HL-60 (cell line): ENCODE measurements around the gene ADAMTS4.
A peak's percentile ranks its signal among the peaks of the same experiment; 100 is the strongest.

ENCODE experiments used
- DNase-seq, 2 experiments: peaks; one replicate each; pipeline ENCODE4 v3.0.0-alpha.2; 2010 to 2020; ENCODE audit warnings: low read depth in 1 of 2, low spot score in 1 of 2
- H3K27ac ChIP-seq: fragments of 250-450 bp; sonication (Bioruptor Pico); replicated peaks from 2 replicates; pipeline ENCODE4 v1.5.1; 2020; ENCODE audit warnings: mild to moderate bottlenecking, moderate library complexity
- H3K27me3 ChIP-seq: fragments of 250-450 bp; sonication (Bioruptor Pico); 2 replicates; pipeline ENCODE4 v1.5.1; 2021; ENCODE audit warnings: mild to moderate bottlenecking, moderate library complexity; ENCODE audit not compliant: insufficient read depth, poor library complexity, severe bottlenecking
- H3K4me3 ChIP-seq: replicated peaks from 2 replicates; pipeline ENCODE4 v1.5.1; 2011; ENCODE audit warnings: mild to moderate bottlenecking, control low read depth, low read length; ENCODE audit not compliant: insufficient read depth
- CTCF ChIP-seq: IDR thresholded peaks from one replicate; pipeline ENCODE4 v1.5.1; 2011; ENCODE audit warnings: low read length, control low read depth, inconsistent platforms; ENCODE audit not compliant: insufficient read depth
- GABPA ChIP-seq: IDR thresholded peaks from 2 replicates; pipeline ENCODE4 v1.6.1; 2012; ENCODE audit warnings: low read depth
- POLR2AphosphoS5 ChIP-seq: IDR thresholded peaks from 2 replicates; pipeline ENCODE4 v1.6.1; 2012; ENCODE audit warnings: low read depth
- SPI1 ChIP-seq: IDR thresholded peaks from 2 replicates; pipeline ENCODE4 v1.6.1; 2012; ENCODE audit warnings: low read depth, mild to moderate bottlenecking, borderline replicate concordance
- TF ChIP-seq, protein P1 (sequence below): IDR thresholded peaks from 2 replicates; pipeline ENCODE4 v1.6.1; 2012; ENCODE audit warnings: low read depth; ENCODE audit not compliant: insufficient replicate concordance

Gene ADAMTS4

GRCh38 chr1:161241682-161242081 is 42.8 kb upstream of the ADAMTS4 start:
- Histone ChIP-seq H3K4me3 (no peak overlapping the region), H3K27ac (no peak overlapping the region), H3K27me3 (no peaks in the 10 kb centered on the region)
- peak in 1 of 2 experiments; percentile 31 for DNase-seq
- TF ChIP-seq CTCF, result no peak
- TF ChIP-seq POLR2AphosphoS5, result no peak
- TF ChIP-seq SPI1, result peak; percentile 29; the same call in 1 of the 2 replicates

GRCh38 chr1:161238039-161238473 is 39.2 kb upstream of the ADAMTS4 start, which contains the start of gene NR1I3:
Gene NR1I3 (minus strand): TSS chr1:161238203. CDS start chr1:161236565, 1,638 bp downstream.
- DNase-seq, result no peak
- no peak for TF ChIP-seq CTCF
- TF ChIP-seq GABPA, result no peak
- TF ChIP-seq, protein P1, sequence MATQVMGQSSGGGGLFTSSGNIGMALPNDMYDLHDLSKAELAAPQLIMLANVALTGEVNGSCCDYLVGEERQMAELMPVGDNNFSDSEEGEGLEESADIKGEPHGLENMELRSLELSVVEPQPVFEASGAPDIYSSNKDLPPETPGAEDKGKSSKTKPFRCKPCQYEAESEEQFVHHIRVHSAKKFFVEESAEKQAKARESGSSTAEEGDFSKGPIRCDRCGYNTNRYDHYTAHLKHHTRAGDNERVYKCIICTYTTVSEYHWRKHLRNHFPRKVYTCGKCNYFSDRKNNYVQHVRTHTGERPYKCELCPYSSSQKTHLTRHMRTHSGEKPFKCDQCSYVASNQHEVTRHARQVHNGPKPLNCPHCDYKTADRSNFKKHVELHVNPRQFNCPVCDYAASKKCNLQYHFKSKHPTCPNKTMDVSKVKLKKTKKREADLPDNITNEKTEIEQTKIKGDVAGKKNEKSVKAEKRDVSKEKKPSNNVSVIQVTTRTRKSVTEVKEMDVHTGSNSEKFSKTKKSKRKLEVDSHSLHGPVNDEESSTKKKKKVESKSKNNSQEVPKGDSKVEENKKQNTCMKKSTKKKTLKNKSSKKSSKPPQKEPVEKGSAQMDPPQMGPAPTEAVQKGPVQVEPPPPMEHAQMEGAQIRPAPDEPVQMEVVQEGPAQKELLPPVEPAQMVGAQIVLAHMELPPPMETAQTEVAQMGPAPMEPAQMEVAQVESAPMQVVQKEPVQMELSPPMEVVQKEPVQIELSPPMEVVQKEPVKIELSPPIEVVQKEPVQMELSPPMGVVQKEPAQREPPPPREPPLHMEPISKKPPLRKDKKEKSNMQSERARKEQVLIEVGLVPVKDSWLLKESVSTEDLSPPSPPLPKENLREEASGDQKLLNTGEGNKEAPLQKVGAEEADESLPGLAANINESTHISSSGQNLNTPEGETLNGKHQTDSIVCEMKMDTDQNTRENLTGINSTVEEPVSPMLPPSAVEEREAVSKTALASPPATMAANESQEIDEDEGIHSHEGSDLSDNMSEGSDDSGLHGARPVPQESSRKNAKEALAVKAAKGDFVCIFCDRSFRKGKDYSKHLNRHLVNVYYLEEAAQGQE, result no peak
- no peak for TF ChIP-seq SPI1
- no peak for TF ChIP-seq POLR2AphosphoS5
- H3K27me3 ChIP-seq, result no peaks in the 10 kb centered on the region
- no peak within 1 kb of the TSS for H3K27ac ChIP-seq
- no peak within 1 kb of the TSS for H3K4me3 ChIP-seq

DNA sequence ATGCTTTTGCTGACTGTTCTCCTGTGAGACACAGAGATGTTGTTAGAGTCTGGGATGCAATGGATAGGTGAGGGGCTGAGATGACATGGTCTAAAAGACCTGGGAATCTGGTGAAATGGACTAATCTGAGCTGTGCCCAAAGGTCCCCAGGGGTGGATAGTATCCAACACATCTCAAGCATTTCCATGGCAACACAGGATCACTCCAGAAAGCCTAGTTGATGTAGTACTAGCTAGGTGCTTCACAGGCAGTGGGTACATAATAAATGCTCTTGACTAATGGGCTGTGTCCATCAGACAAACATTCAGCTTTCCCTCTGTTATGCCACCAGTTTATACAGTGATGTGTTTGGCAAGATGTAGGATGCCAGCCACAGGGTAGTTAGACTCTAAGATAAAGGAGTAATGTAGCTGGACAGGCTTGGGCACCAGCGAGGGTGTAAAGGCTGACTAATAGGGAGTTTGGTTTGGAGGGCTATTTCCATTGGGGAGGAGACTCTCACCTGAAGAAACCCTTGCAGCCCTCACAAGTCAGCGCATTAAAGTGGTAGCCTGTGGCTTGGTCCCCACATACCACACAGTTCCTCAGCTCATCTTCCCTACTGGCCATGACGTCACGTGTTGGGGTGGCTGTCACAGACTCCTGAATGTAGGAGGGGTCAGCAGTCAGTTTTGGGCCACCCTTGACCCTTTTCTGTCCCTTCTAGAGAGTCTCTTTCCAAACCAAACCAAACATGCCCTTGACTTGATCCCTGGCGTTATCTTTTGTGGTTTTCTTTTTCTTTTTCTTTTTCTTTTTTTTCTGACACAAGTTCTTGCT is 37.3 kb upstream of the ADAMTS4 start:
- no peaks in the 10 kb centered on the region for H3K27me3 ChIP-seq
- no peak overlapping the region for H3K4me3 ChIP-seq
- TF ChIP-seq SPI1, result no peak
- TF ChIP-seq, protein P1, result no peak
- TF ChIP-seq GABPA, result no peak
- TF ChIP-seq POLR2AphosphoS5, result no peak
- no peak for TF ChIP-seq CTCF
- no peak for DNase-seq
- no peak overlapping the region for H3K27ac ChIP-seq
